KMS-11 (cell line): ENCODE results near the gene ZNF80.

Experiments used
- H2AFZ ChIP-seq: fragments of 200-600 bp; sonication (generic); 2 replicates; pipeline ENCODE4 v1.6.1; 2016; ENCODE audit warnings: antibody characterized with exemption, mixed run types, low read depth
- H3K27ac ChIP-seq: fragments of 200-600 bp; sonication (generic); 2 replicates; pipeline ENCODE4 v1.6.1; 2016; ENCODE audit warnings: mild to moderate bottlenecking, mixed run types
- H3K27me3 ChIP-seq: fragments of 200-600 bp; sonication (generic); 2 replicates; pipeline ENCODE4 v1.6.1; 2017; ENCODE audit warnings: mild to moderate bottlenecking, low read depth, mixed run types, moderate library complexity; ENCODE audit not compliant: insufficient read depth
- H3K36me3 ChIP-seq: fragments of 200-600 bp; sonication (generic); 2 replicates; pipeline ENCODE4 v1.6.1; 2017; ENCODE audit warnings: mild to moderate bottlenecking, mixed run types; ENCODE audit not compliant: insufficient read depth
- H3K4me1 ChIP-seq: fragments of 200-600 bp; sonication (generic); 2 replicates; pipeline ENCODE4 v1.6.1; 2016; ENCODE audit warnings: mild to moderate bottlenecking, low read depth, mixed run types; ENCODE audit not compliant: poor library complexity, severe bottlenecking
- H3K4me2 ChIP-seq: fragments of 200-600 bp; sonication (generic); 2 replicates; pipeline ENCODE4 v1.7.0; 2016; ENCODE audit warnings: mild to moderate bottlenecking, mixed run types
- H3K4me3 ChIP-seq: fragments of 200-600 bp; sonication (generic); IDR thresholded peaks from 2 replicates; pipeline ENCODE4 v1.6.1; 2017; ENCODE audit warnings: low read depth, low read length, mixed read lengths; ENCODE audit not compliant: insufficient read depth
- H3K79me2 ChIP-seq: fragments of 200-600 bp; sonication (generic); 2 replicates; pipeline ENCODE4 v1.6.1; 2016; ENCODE audit warnings: low read depth, mixed run types; ENCODE audit not compliant: insufficient read depth
- H3K9ac ChIP-seq: fragments of 200-600 bp; sonication (generic); 2 replicates; pipeline ENCODE4 v1.6.1; 2016; ENCODE audit warnings: mild to moderate bottlenecking, mixed run types
- H4K20me1 ChIP-seq: fragments of 200-600 bp; sonication (generic); 2 replicates; pipeline ENCODE4 v1.6.1; 2016; ENCODE audit warnings: mild to moderate bottlenecking, mixed run types; ENCODE audit not compliant: insufficient read depth
- TF ChIP-seq, protein P1 (sequence below): fragments of 200-600 bp; sonication (generic); conservative IDR thresholded peaks from 2 replicates; pipeline ENCODE4 v1.6.1; 2017; ENCODE audit warnings: low read depth, mild to moderate bottlenecking, antibody characterized with exemption, low read length, moderate library complexity, mixed read lengths

Gene ZNF80

DNA sequence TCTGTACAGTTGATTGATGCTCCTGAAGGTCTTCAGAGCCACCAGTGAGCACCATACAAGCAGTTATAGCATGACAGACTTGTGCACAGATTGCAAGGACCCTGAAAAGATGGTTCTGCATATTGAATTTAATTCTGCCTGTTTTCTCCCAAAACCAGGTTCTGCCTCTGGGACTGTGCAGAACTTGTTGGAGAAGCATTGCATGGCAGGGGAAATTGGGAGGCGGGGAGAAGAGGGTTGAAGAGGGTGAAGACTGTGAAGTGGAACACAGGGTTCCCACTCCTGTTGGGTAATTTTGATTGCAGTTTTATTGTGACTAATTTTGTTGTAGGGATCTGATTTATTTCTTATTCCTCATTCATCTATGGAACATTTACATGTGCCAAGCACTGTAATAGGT, 10.3 kb downstream of the ZNF80 start:
- no peaks in the 10 kb centered on the region for H3K4me1 ChIP-seq
- H3K9ac ChIP-seq = no peak overlapping the region
- no peaks in the 10 kb centered on the region for H4K20me1 ChIP-seq
- H3K4me2 ChIP-seq = no peak overlapping the region
- no peaks in the 10 kb centered on the region for H3K79me2 ChIP-seq
- no peaks in the 10 kb centered on the region for H3K36me3 ChIP-seq
- no peak overlapping the region for H3K27ac ChIP-seq
- H2AFZ ChIP-seq = no peak overlapping the region
- TF ChIP-seq, protein P1, sequence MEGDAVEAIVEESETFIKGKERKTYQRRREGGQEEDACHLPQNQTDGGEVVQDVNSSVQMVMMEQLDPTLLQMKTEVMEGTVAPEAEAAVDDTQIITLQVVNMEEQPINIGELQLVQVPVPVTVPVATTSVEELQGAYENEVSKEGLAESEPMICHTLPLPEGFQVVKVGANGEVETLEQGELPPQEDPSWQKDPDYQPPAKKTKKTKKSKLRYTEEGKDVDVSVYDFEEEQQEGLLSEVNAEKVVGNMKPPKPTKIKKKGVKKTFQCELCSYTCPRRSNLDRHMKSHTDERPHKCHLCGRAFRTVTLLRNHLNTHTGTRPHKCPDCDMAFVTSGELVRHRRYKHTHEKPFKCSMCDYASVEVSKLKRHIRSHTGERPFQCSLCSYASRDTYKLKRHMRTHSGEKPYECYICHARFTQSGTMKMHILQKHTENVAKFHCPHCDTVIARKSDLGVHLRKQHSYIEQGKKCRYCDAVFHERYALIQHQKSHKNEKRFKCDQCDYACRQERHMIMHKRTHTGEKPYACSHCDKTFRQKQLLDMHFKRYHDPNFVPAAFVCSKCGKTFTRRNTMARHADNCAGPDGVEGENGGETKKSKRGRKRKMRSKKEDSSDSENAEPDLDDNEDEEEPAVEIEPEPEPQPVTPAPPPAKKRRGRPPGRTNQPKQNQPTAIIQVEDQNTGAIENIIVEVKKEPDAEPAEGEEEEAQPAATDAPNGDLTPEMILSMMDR = no peak
- no peaks in the 10 kb centered on the region for H3K27me3 ChIP-seq
- H3K4me3 ChIP-seq = no peak overlapping the region

DNA sequence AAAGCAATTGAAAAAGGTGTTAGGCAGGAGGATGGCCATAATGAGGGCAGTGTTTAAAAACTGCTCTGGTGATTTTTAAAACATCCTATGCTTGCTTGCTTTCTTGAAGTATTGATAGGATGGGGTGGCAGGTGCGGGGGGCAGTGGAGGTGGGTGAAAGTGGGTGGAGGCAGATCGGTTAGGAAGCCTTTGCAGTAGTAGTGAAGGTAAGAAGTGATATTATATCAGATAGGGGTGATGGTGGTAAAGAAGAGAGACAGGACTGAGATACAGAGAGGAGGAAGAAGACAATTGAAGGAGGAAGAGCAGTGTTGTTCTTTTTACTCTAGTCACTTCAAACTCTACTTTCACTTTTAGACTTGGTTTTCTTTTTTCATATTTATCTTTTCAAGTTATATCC, 11.1 kb downstream of the ZNF80 start:
- Histone ChIP-seq H3K27ac (no peak overlapping the region), H3K27me3 (no peaks in the 10 kb centered on the region), H4K20me1 (no peaks in the 10 kb centered on the region), H3K4me2 (no peak overlapping the region), H3K36me3 (no peaks in the 10 kb centered on the region), H3K4me1 (no peaks in the 10 kb centered on the region), H3K9ac (no peak overlapping the region), H3K4me3 (no peak overlapping the region), H2AFZ (no peak overlapping the region), H3K79me2 (no peaks in the 10 kb centered on the region)
- TF ChIP-seq, protein P1 = no peak

DNA sequence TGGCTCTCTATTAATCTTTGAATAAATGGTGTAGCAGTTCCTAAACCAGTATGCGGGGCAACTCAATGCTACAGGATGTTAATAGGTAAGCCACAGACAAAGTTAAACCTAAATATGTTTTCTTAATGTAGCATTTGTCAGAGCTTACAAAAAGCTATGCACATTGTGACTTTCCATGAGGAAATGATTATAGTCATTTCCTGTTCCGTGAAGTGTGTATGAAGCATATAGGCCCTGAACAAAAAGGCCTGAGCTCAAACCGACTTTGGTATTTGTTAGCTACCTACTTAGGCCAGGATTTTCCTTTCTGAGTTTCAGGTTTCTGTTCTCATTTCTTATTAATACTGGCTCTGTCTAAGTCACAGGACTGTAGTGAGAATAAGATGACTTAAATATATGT, 14.2 kb downstream of the ZNF80 start:
- H3K4me2 ChIP-seq = no peak overlapping the region
- no peak overlapping the region for H3K9ac ChIP-seq
- H3K27me3 ChIP-seq = no peaks in the 10 kb centered on the region
- H3K4me1 ChIP-seq = no peaks in the 10 kb centered on the region
- no peaks in the 10 kb centered on the region for H3K36me3 ChIP-seq
- no peak overlapping the region for H3K4me3 ChIP-seq
- no peak overlapping the region for H3K27ac ChIP-seq
- no peaks in the 10 kb centered on the region for H4K20me1 ChIP-seq
- H3K79me2 ChIP-seq = no peaks in the 10 kb centered on the region
- TF ChIP-seq, protein P1 = no peak
- H2AFZ ChIP-seq = no peak overlapping the region

DNA sequence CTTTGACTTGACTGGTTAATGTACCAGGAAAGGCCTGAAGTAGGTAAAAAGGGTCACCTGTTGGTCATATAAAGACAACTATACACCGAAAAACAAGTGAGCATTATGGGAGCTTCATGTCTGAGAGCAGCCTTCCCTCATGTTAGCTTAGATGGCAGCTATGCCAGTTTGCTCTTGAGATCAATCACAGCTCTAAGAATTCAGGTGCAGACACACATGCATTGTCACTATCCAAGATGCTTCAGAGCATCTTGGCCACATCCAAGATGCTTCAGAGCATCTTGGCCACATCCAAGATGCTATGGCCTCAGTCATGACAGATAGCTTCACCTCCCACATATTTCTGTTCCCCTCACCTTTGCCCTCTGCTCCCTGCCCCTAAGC, 15.5 kb downstream of the ZNF80 start:
- H4K20me1 ChIP-seq = no peaks in the 10 kb centered on the region
- no peaks in the 10 kb centered on the region for H3K36me3 ChIP-seq
- H3K9ac ChIP-seq = no peak overlapping the region
- no peak overlapping the region for H3K27ac ChIP-seq
- no peaks in the 10 kb centered on the region for H3K27me3 ChIP-seq
- no peak overlapping the region for H3K4me3 ChIP-seq
- no peaks in the 10 kb centered on the region for H3K79me2 ChIP-seq
- no peaks in the 10 kb centered on the region for H3K4me1 ChIP-seq
- no peak overlapping the region for H3K4me2 ChIP-seq
- H2AFZ ChIP-seq = no peak overlapping the region
- TF ChIP-seq, protein P1 = no peak
